ENCODE data around the gene IER5L.
"Not testable (repeated sequence)": the region's sequence is repeated elsewhere in the genome, so short reads cannot be mapped to it uniquely, and the experiment has no call there.

The IER5L gene

DNA sequence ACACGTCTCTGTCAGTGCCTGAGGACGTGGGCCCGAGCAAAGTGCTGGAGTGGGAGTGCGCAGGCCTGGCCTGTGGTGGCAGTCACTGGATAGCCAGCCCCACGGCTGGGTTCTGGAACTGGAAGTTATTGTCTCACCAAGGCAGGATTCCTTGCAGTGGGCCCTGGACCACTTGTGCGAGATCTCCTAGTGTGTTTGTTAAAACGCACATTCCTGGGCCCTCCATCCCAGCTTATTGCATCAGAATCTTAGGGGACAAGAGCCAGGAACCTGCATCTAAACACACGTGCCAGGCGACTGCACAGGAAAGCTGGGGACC, 40.0 kb downstream of the IER5L start:
- no peak for DNase-seq

DNA sequence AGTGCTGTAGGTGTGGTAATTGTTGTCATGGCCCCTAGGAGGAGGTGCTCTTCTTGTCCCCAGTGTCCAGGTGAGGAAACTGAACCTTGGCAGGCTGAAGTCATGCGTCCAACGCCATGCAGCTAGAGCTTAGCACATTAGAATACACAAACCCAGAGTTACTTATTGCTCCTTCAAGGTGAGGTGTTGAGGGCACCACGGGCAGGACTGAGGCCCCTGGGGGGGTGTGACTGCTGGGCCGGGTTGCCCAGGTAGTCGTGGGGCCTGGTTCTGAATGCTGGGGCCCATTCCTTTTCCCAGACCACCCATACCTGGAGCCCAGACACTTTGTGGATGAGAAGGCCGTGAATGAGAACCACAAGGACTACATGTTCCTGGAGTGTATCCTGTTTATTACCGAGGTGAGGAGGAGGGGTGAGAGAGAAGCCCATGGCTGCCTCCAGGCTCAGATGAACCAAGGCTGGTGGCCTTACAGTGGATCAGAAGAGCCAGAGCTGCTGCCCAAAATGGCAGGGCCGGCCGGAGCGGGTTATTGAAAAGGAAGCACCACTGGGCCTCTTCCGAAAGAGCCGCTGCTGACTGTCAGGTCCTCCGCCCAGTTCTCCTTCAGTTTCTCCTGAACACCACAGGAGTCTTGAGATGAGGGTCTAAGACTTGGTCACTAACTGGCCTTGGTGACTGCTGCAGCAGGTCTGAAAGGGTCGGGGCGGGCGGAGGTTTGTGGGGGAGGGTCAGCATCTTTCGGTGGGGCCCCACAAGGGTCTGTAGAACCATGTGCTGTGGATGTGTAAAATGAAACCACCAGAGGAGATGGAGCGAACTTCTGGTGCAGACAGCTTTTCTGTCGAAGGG, 40.5 kb downstream of the IER5L start:
- DNase-seq: no peak

DNA sequence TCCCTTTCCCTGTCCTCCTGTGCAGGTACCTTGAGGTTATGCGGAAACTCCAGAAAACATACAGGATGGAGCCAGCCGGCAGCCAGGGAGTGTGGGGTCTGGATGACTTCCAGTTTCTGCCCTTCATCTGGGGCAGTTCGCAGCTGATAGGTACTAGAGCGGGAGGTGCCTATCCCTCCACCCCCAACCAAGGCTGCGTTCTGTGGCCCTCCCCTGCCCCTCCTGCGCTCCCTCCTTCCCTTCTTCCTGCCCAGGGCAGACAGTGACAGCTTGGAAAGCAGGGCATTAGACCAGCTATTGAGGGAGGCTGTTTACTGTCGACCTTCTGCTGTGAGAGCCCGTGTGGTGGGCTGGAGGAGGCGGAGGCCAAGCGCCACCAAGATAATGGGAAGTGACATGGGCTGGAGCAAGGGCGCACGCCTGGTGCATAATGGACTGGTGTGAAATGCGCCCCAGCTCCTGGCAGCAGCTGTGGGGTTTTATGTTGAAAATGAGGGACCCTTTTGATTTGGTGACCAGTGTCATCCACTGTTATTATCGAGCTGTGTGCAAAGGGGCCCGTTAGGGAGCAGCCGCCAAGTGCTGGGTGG, 41.5 kb downstream of the IER5L start:
- no peak for DNase-seq

DNA sequence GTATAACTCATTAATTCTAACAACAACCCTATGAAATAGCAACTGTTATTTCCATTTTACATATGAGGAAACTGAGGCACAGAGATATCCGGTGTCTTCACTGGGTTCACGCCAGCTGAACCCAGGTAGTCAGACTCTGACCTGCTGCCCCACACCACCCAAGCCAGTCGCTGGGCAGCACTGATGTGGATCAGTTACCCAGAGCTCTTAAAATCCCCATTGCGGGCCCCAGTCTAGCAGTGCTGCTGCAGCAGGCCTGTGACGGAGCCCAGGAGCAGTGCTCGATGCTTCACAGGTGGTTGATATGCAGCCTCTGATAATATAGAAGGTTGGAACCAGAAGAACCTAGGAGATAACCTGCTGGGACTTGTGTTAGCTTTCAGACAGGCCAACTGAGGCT, 42.6 kb downstream of the IER5L start:
- no peak for DNase-seq

DNA sequence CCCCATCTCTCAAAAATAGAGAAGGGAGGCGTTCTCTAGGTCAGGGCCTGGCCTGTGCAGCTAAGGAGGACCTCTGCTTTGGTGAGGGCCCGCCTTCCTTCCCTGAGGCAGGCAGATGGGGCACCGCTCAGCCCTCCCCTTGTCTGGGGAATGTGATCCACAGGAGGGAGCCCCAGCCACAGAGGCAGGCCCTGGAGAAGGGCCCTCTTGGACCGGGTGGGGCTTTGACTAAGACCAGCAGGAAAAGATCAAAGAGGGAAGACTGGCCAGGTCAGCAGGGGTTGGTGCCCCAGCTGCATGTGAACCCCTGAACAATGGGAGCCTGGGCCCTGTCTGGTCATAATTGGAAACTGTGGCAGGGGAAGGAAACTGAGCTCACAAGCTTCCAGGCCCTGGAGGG, 45.0 kb downstream of the IER5L start:
- DNase-seq: no peak

DNA sequence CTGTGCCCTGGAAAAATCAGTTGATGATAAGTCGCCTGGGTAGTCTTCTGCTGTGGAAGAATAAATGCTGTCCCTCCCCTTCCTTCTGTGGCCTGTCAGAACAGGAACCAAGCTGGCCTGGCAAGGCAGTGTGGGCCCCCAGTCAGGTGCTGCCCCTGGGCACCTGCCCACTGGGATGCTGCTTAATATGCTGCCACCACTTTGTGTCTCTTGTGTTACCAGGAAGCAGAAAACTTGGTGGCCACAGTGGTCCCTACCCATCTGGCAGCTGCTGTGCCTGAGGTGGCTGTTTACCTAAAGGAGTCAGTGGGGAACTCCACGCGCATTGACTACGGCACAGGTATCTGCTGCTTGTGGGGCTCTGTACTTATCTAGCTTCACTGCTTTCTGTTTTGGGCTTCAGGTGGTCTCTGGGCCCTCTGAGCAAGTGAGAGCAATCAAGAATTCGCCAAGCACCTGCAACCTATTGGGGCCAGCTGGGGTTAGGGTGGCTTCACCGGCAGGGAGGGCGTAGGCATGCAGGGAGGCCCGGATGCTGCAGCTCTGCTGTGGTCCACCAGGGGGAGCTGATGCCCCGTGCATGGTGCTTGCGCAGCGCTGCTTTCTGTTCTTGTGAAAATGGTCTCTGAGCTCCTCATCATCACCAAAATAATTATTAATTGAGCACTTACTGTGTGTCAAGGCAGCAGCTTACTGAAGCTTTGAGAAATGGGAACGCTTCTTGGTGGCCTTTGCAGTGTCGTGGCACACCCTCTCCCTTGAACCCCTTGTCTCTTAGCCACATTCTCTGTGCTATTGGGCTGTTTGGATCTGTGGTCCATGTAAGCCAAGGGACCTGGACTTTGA, 46.5 kb downstream of the IER5L start:
- peak; percentile 94 for DNase-seq

DNA sequence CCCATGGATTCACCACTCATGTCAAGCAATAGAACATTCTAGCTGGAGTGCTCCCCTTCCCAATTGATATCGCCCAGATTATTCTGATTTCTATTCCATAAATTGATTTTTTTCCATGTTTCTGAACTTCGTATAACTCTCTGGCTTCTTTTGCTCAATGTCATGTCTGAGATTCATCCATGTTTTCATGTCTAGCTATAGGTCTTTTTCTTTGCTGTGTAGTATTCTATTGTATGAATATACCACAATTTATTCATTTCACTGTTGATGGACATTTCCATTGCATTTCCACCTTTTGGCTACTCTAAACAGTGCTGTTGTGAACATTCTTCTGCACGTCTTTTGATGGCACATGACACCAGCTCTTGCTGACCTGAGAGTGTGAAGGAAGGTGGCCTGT, 47.3 kb downstream of the IER5L start:
- DNase-seq: no peak

DNA sequence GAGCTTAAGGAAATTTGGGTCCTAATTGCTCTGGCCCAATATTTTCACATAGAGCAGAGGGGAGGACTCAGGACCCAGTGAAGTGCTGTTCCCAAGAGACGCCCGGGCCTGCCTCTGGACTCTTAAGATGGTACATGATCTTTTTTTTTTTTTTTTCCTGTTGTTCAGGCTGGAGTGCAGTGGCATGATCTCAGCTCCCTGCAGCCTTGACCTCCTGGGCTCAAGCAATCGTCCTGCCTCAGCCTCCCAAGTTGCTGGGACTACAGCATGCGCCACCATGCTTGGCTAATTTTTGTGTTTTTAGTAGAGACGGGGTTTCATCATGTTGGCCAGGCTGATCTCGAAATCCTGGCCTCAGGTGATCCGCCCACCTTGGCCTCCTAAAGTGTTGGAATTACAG, 47.8 kb downstream of the IER5L start:
- DNase-seq: not testable (repeated sequence)

DNA sequence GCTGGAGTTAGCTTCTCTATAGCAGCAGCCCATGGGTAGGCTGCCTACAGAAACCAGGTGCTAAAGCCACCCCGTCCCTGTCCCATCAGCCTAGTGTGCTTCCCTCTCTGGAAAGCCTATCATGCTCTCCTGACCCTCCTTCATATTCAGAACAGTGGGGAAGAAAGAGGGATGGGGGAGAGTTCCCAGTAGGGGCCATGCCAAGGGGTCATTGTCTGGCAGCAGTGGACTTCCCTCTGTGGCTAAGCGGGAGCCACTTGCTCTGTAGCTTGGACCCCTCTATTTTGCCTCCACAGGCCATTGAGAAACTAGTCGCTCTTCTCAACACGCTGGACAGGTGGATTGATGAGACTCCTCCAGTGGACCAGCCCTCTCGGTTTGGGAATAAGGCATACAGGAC, 49.4 kb downstream of the IER5L start:
- DNase-seq: no peak

DNA sequence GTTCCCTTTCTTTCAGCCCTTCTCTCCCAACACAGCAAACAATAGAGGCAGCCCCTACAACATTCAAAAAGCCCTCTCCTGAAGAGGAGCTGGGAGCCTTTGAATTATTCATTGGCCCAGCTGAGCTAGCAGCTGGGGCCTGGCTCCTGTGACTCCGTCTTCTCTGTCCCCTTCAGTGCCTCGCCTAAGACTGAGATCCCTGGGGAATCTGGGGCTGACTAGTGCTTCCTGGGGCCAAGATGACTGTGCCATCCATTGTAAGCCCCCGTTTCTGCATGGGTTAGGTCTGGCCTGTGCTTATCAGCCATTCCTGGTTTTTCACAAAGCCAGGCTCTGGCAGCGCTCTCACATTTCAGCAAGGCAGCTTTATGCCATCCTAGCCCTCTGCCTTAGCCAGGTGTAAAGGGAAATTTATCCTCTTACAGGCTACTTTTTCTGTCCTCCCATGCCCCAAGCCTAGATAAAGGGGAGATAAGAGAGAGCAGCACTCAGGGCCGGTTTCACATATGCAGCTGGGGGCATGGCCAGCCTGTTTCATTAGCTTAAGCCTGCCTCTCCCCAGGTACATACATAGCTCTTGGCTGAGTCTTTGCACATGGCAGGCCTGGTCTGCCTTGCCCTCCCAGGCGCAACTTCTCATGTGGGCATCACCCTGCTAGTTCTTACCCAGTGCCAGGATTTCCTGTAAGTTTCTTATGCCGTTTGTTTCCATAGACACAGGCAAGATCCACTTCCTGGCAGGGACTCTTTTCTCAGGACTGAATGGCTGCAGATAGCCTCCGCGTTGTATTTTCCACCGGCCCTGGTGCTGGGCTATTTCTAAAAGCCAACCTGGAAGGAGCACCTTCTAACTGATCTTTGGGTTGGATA, 51.1 kb downstream of the IER5L start:
- DNase-seq: no peak

All from activated CD8-positive, alpha-beta memory T cell treated with anti-CD3 and anti-CD28 coated beads, Interleukin-2, amount 50 U/mL, for 48 hours (primary cell).